OCI-LY3 (cell line): Measurements from ENCODE around the gene PPP4R1.

Experiments used
- H2AFZ ChIP-seq: fragments of 200-600, 300-600 bp; shearing (Covaris generic); 2 replicates; pipeline ENCODE4 v1.6.0; 2014; ENCODE audit warnings: antibody characterized with exemption, low read depth, low read length
- H3K27ac ChIP-seq: fragments of 200-600, 300-600 bp; sonication (generic); 2 replicates; pipeline ENCODE4 v1.5.1; 2014; ENCODE audit warnings: mild to moderate bottlenecking, low read length, moderate library complexity, mixed read lengths
- H3K27me3 ChIP-seq: fragments of 200-600, 300-600 bp; sonication (generic); 2 replicates; pipeline ENCODE4 v1.6.1; 2014; ENCODE audit warnings: low read depth, low read length, mixed read lengths
- H3K36me3 ChIP-seq: fragments of 200-600, 300-600 bp; sonication (generic); replicated peaks from 2 replicates; pipeline ENCODE3; 2014; ENCODE audit warnings: low read depth, low read length, mixed read lengths
- H3K4me1 ChIP-seq: fragments of 300-600, 200-600 bp; sonication (generic); 2 replicates; pipeline ENCODE4 v1.6.1; 2014; ENCODE audit warnings: low read length, mixed read lengths
- H3K4me2 ChIP-seq: fragments of 200-600, 300-600 bp; sonication (generic); 2 replicates; pipeline ENCODE4 v1.6.1; 2014; ENCODE audit warnings: low read length, mixed read lengths
- H3K4me3 ChIP-seq: fragments of 300-600, 200-600 bp; sonication (generic); 2 replicates; pipeline ENCODE4 v1.5.1; 2014; ENCODE audit warnings: antibody characterized with exemption, mild to moderate bottlenecking, low read length, moderate library complexity
- H3K79me2 ChIP-seq: fragments of 300-600, 200-600 bp; shearing (Covaris generic); 2 replicates; pipeline ENCODE4 v1.6.1; 2014; ENCODE audit warnings: mild to moderate bottlenecking, low read length, mixed read lengths
- H3K9ac ChIP-seq: fragments of 300-600, 200-600 bp; shearing (Covaris generic); 2 replicates; pipeline ENCODE4 v1.6.0; 2014; ENCODE audit warnings: mild to moderate bottlenecking, low read length, moderate library complexity
- H3K9me3 ChIP-seq: fragments of 200-600, 300-600 bp; shearing (Covaris generic); 2 replicates; pipeline ENCODE4 v1.6.1; 2014; ENCODE audit warnings: low read length, mixed read lengths; ENCODE audit not compliant: insufficient read depth
- H4K20me1 ChIP-seq: fragments of 200-600, 300-600 bp; sonication (generic); 2 replicates; pipeline ENCODE4 v1.6.1; 2016; ENCODE audit warnings: low read length, mixed read lengths; ENCODE audit not compliant: insufficient read depth
- CTCF ChIP-seq: fragments of 200-600, 300-600 bp; sonication (generic); IDR thresholded peaks from 2 replicates; pipeline ENCODE4 v1.5.1; 2014; ENCODE audit warnings: antibody characterized with exemption, low read length, low read depth
- EZH2phosphoT487 ChIP-seq: fragments of 200-600 bp; shearing (Covaris generic); IDR thresholded peaks from 2 replicates; pipeline ENCODE4 v1.6.1; 2018; ENCODE audit warnings: antibody characterized with exemption, mixed run types, low read depth

The PPP4R1 gene

DNA sequence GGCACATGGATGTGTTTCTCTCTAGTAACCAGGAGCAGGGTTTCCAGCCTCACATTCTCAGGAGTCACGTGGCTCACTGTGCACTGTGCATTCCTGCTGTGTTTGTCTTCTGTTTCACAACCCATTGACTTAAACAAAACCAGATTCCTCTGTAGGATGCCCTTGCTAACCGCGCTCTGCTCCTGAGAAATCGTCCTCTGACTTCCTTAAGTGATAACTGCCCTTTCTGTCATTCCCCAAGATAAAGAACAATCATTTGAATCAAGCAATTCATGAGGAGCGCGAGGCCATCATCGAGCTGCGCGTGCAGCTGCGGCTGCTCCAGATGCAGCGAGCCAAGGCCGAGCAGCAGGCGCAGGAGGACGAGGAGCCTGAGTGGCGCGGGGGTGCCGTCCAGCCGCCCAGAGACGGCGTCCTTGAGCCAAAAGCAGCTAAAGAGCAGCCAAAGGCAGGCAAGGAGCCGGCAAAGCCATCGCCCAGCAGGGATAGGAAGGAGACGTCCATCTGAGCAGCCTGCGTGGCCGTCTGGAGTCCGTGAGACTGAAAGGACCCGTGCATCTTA, 78.8 kb downstream of the PPP4R1 start:
- H3K4me2 ChIP-seq, result no peak overlapping the region
- TF ChIP-seq EZH2phosphoT487 (no peak), CTCF (no peak)
- no peaks in the 10 kb centered on the region for H3K9me3 ChIP-seq
- no peaks in the 10 kb centered on the region for H3K79me2 ChIP-seq
- no peak overlapping the region for H2AFZ ChIP-seq
- H3K4me3 ChIP-seq, result no peak overlapping the region
- no peaks in the 10 kb centered on the region for H3K4me1 ChIP-seq
- H4K20me1 ChIP-seq, result no peaks in the 10 kb centered on the region
- H3K36me3 ChIP-seq, result peaks cover 2% of the 10 kb centered on the region
- H3K27me3 ChIP-seq, result no peaks in the 10 kb centered on the region
- no peak overlapping the region for H3K9ac ChIP-seq
- H3K27ac ChIP-seq, result no peak overlapping the region

DNA sequence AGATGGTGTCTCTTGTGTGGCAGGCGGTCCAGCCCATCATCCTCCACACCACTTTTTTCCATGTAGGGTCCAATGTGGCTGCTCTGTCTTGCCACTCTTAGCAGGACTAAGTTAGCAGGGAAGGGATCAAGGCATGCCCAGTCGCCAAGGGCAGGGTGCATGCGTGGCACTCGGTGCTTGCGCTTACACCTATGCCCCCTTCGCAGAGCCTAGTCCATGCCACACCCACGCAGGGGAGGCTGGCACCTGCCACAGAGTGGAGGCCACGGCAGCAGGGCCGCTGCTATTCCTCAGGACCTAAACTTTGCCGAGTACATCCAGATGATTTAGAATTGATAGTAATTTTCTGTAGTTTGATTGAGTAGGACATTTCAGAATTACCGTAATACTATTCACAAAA, 79.5 kb downstream of the PPP4R1 start:
- Histone ChIP-seq H3K9me3 (no peaks in the 10 kb centered on the region), H3K27ac (no peak overlapping the region), H3K9ac (no peak overlapping the region), H3K4me1 (no peaks in the 10 kb centered on the region), H3K36me3 (peaks cover 2% of the 10 kb centered on the region), H3K79me2 (no peaks in the 10 kb centered on the region), H3K4me2 (no peak overlapping the region), H3K4me3 (no peak overlapping the region), H3K27me3 (no peaks in the 10 kb centered on the region), H4K20me1 (no peaks in the 10 kb centered on the region), H2AFZ (no peak overlapping the region)
- TF ChIP-seq EZH2phosphoT487 (no peak), CTCF (no peak)

DNA sequence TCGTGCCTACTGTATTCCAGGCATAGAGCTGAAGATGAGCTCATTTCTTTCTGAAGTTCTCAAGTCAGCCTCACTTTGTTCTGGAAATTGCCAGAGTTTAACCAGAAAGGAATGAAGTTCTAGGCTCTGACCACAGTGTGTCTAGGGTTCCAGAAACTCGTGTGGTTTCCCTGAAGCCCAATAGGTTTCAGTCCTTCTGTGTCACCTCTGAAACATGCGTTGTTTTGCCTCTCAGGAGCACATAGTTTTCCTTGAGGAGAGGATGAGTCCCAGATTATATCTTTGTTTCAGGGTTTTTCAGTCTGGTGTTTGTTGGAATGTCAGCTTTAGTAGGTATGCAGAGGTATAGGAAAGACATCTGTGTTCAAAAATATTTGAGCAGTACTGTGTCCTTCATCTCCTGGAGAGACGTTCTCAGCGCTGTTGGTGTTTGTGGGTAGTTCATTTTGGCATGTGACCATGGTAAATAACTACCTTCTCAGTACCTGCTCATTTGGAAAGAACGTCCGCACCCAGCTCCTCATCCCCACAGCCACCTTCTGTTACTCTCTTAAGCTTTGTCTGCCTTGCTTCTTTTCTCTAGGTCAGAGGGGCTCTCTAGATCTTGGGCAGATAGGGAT, 82.5 kb downstream of the PPP4R1 start:
- Histone ChIP-seq H3K4me2 (no peak overlapping the region), H3K27ac (no peak overlapping the region), H3K36me3 (peaks cover 14% of the 10 kb centered on the region), H3K27me3 (no peaks in the 10 kb centered on the region), H3K4me1 (no peaks in the 10 kb centered on the region), H3K9me3 (no peaks in the 10 kb centered on the region), H4K20me1 (no peaks in the 10 kb centered on the region), H3K79me2 (no peaks in the 10 kb centered on the region), H2AFZ (no peak overlapping the region), H3K4me3 (no peak overlapping the region), H3K9ac (no peak overlapping the region)
- TF ChIP-seq CTCF (no peak), EZH2phosphoT487 (no peak)

DNA sequence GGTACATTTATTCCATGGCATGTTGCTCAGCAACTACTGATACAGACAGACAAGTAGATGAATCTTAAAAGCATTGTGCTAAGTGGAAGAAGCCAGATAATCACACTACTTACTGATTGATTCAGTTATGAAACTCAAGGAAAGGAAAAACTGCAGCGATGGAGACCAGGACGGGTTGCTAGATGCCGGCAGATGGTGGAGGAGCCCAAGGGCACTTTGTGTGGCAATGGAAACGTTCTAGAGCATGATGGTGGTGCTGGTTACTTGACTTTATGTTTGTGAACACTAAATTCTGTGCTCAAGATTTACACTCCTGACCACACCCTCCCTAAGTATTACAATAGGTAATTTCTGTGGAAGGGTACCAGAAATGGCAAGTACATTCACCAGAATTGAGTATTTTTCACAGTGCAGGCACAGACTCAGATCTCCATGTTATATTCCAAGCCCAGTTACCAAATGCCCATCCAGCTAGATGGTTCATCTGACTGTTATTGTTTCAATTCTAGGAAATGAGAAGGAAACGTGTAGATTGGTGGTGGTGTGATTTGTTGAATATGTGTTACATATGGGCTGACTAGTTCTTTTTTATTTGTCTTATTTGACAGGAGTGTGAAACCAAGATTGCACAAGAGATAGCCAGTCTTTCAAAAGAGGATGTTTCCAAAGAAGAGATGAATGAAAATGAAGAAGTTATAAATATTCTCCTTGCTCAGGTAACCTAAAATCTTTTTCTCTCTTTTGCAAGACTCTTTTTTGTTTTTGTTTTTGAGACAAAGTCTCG, 83.9 kb downstream of the PPP4R1 start:
- no peaks in the 10 kb centered on the region for H3K27me3 ChIP-seq
- no peaks in the 10 kb centered on the region for H3K9me3 ChIP-seq
- no peaks in the 10 kb centered on the region for H4K20me1 ChIP-seq
- TF ChIP-seq EZH2phosphoT487 (no peak), CTCF (no peak)
- no peak overlapping the region for H3K4me2 ChIP-seq
- no peak overlapping the region for H3K4me3 ChIP-seq
- no peaks in the 10 kb centered on the region for H3K4me1 ChIP-seq
- H2AFZ ChIP-seq, result no peak overlapping the region
- no peak overlapping the region for H3K27ac ChIP-seq
- H3K36me3 ChIP-seq, result peaks cover 22% of the 10 kb centered on the region
- H3K79me2 ChIP-seq, result no peaks in the 10 kb centered on the region
- no peak overlapping the region for H3K9ac ChIP-seq
